ENCODE results near the gene TRMT1L. TPM values are rescaled to one million over a fixed set of nuclear protein-coding genes. Genes with fewer than 3 reads are reported as not detected.

TRMT1L gene
- total and polyA plus RNA-seq, 10 of the 15 experiments (the other 5 are each of a cell fraction or from before 2014, with no cell fraction given), result 3.5 to 35.2 (median 16.9) TPM

DNA sequence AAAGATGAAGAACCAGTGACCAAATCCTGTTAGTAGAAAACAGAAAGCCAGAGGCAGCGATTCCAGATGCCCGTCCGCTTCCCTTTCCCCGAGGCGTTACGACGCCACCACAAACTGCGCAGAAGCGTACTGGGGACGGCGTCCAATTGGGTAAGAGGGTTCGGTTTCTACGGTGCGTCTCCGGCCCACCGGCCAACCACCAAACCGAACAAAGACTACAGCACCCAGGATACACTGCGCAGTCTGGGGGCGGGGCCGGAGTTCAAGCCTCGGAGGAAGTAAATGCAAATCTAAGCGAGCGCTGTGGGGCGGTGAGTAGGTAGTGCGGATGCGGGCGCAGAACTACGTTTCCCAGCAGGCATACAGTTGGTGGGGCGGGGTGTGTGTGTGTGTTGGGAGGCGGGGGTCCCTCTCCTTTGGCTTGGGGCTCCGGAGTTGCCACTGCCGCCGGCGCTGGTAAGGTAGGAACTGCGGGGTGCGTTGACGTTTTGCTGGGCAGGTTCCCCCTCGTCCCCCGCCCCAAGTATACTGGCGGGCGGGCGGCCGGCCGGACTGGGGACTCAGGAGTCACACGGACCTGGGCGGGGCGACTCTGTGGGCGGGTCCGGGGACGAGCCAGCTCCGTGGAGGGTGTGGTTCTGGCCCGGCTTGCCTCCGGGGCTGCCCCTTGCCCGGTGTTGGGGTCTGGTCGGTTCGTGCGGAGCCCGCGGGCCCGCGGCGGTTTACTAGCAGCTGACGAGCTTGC is at the start of gene TRMT1L, which contains the start of gene SWT1 (continued):
- TF ChIP-seq LARP7 (IDR thresholded peaks at IDR 0.05) (peak; percentile 56; the same call in 1 of the 2 replicates), MTA2 (IDR thresholded peaks at IDR 0.05; ENCODE audit: low read depth) (no peak), DPF2 (IDR thresholded peaks at IDR 0.05) (no peak), HCFC1 (IDR thresholded peaks at IDR 0.05; ENCODE audit: low read length) (peak; percentile 96), SIX5 (IDR thresholded peaks at IDR 0.05; ENCODE audit: low read depth, low read length, severe bottlenecking) (peak; percentile 90), SREBF1 (IDR thresholded peaks at IDR 0.05; ENCODE audit: low read length) (peak; percentile 84), TARDBP (IDR thresholded peaks at IDR 0.05; ENCODE audit: borderline replicate concordance) (peak; percentile 72; the same call in 1 of the 2 replicates), ZZZ3 (IDR thresholded peaks at IDR 0.05; ENCODE audit: control insufficient read depth, insufficient read length, low read depth) (no peak), NRF1 (conservative IDR thresholded peaks at IDR 0.05; ENCODE audit: low read depth, low read length) (peak; percentile 37; the same call in 1 of the 2 replicates), SIN3A (IDR thresholded peaks at IDR 0.05; ENCODE audit: low read depth, low read length) (peak; percentile 50; the same call in 1 of the 2 replicates), POU2F2 (IDR thresholded peaks at IDR 0.05; ENCODE audit: borderline replicate concordance, low read depth, low read length) (peak; percentile 96; the same call in 2 of the 3 replicates), CBX3 (IDR thresholded peaks at IDR 0.05; ENCODE audit: borderline replicate concordance, low read depth) (no peak), MYB (IDR thresholded peaks at IDR 0.05; ENCODE audit: borderline replicate concordance, low read depth, low read length) (no peak), CHD2 (IDR thresholded peaks at IDR 0.05; ENCODE audit: borderline replicate concordance, low read depth, low read length) (peak; percentile 26; the same call in 1 of the 2 replicates)
- TF ChIP-seq, protein P1, sequence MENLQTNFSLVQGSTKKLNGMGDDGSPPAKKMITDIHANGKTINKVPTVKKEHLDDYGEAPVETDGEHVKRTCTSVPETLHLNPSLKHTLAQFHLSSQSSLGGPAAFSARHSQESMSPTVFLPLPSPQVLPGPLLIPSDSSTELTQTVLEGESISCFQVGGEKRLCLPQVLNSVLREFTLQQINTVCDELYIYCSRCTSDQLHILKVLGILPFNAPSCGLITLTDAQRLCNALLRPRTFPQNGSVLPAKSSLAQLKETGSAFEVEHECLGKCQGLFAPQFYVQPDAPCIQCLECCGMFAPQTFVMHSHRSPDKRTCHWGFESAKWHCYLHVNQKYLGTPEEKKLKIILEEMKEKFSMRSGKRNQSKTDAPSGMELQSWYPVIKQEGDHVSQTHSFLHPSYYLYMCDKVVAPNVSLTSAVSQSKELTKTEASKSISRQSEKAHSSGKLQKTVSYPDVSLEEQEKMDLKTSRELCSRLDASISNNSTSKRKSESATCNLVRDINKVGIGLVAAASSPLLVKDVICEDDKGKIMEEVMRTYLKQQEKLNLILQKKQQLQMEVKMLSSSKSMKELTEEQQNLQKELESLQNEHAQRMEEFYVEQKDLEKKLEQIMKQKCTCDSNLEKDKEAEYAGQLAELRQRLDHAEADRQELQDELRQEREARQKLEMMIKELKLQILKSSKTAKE (IDR thresholded peaks at IDR 0.05; ENCODE audit: low read depth, poor library complexity, severe bottlenecking), result no peak
- TF ChIP-seq, protein P2, sequence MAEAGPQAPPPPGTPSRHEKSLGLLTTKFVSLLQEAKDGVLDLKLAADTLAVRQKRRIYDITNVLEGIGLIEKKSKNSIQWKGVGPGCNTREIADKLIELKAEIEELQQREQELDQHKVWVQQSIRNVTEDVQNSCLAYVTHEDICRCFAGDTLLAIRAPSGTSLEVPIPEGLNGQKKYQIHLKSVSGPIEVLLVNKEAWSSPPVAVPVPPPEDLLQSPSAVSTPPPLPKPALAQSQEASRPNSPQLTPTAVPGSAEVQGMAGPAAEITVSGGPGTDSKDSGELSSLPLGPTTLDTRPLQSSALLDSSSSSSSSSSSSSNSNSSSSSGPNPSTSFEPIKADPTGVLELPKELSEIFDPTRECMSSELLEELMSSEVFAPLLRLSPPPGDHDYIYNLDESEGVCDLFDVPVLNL (IDR thresholded peaks at IDR 0.05; ENCODE audit: low read depth, low read length), result 0 out of 2 replicates have a peak, but pooled peaks have one; percentile 13
- TF ChIP-seq, protein P3, sequence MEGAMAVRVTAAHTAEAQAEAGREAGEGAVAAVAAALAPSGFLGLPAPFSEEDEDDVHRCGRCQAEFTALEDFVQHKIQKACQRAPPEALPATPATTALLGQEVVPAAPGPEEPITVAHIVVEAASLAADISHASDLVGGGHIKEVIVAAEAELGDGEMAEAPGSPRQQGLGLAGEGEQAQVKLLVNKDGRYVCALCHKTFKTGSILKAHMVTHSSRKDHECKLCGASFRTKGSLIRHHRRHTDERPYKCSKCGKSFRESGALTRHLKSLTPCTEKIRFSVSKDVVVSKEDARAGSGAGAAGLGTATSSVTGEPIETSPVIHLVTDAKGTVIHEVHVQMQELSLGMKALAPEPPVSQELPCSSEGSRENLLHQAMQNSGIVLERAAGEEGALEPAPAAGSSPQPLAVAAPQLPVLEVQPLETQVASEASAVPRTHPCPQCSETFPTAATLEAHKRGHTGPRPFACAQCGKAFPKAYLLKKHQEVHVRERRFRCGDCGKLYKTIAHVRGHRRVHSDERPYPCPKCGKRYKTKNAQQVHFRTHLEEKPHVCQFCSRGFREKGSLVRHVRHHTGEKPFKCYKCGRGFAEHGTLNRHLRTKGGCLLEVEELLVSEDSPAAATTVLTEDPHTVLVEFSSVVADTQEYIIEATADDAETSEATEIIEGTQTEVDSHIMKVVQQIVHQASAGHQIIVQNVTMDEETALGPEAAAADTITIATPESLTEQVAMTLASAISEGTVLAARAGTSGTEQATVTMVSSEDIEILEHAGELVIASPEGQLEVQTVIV (IDR thresholded peaks at IDR 0.05; ENCODE audit: borderline replicate concordance, partially characterized antibody), result no peak
- TF ChIP-seq, protein P4, sequence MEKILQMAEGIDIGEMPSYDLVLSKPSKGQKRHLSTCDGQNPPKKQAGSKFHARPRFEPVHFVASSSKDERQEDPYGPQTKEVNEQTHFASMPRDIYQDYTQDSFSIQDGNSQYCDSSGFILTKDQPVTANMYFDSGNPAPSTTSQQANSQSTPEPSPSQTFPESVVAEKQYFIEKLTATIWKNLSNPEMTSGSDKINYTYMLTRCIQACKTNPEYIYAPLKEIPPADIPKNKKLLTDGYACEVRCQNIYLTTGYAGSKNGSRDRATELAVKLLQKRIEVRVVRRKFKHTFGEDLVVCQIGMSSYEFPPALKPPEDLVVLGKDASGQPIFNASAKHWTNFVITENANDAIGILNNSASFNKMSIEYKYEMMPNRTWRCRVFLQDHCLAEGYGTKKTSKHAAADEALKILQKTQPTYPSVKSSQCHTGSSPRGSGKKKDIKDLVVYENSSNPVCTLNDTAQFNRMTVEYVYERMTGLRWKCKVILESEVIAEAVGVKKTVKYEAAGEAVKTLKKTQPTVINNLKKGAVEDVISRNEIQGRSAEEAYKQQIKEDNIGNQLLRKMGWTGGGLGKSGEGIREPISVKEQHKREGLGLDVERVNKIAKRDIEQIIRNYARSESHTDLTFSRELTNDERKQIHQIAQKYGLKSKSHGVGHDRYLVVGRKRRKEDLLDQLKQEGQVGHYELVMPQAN (conservative IDR thresholded peaks at IDR 0.05), result 0 out of 2 replicates have a peak, but pooled peaks have one; percentile 59
